HG02571 (cell line): Measurements from ENCODE around the gene PCF11.
"Not testable (repeated sequence)": the region's sequence is repeated elsewhere in the genome, so short reads cannot be mapped to it uniquely, and the experiment has no call there.

Experiments used
- ATAC-seq: cut with Tn5 transposase; IDR thresholded peaks from one replicate; pipeline ENCODE4 v1.9.1; 2021; ENCODE audit warnings: mild to moderate bottlenecking, moderate library complexity; ENCODE audit not compliant: unreplicated experiment

PCF11 gene, protein sequence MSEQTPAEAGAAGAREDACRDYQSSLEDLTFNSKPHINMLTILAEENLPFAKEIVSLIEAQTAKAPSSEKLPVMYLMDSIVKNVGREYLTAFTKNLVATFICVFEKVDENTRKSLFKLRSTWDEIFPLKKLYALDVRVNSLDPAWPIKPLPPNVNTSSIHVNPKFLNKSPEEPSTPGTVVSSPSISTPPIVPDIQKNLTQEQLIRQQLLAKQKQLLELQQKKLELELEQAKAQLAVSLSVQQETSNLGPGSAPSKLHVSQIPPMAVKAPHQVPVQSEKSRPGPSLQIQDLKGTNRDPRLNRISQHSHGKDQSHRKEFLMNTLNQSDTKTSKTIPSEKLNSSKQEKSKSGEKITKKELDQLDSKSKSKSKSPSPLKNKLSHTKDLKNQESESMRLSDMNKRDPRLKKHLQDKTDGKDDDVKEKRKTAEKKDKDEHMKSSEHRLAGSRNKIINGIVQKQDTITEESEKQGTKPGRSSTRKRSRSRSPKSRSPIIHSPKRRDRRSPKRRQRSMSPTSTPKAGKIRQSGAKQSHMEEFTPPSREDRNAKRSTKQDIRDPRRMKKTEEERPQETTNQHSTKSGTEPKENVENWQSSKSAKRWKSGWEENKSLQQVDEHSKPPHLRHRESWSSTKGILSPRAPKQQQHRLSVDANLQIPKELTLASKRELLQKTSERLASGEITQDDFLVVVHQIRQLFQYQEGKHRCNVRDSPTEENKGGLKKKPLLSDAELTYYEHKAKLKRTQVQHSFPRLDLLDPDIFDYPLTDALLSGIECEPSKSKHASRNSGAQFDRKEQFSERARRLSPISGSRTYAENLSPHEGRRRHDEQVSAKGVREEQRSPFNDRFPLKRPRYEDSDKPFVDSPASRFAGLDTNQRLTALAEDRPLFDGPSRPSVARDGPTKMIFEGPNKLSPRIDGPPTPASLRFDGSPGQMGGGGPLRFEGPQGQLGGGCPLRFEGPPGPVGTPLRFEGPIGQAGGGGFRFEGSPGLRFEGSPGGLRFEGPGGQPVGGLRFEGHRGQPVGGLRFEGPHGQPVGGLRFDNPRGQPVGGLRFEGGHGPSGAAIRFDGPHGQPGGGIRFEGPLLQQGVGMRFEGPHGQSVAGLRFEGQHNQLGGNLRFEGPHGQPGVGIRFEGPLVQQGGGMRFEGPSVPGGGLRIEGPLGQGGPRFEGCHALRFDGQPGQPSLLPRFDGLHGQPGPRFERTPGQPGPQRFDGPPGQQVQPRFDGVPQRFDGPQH (N-terminal part only)

DNA sequence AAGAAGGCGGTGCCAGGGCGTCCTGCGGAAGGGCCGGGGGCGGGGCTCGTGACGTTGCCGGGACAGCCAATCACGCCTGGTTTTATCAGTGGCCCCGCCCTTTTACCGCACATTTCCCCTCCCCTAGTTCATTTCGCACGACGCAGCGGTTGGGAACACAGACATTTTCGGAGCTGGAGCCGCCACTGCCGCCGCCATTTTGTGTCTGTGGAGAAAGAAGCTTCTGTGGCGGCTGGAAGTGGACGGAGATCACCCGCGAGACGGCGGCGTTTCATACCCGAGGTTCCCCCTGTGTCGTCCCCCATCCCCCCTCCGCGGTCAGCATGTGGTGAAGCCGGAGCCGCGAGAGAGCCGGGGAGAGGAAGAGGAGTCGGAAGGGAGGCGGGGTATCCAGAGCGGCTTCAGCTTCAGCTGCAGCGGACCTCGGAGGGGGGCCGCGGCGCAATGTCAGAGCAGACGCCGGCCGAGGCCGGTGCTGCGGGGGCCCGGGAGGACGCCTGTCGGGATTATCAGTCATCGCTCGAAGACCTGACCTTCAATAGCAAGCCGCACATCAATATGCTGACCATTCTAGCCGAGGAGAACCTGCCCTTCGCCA, at the start of gene PCF11:
TSS of gene PCF11 (plus strand) at position 136 of the 598 bp plus-strand sequence. CDS start at position 445, 309 bp downstream.
- ATAC-seq: peak; percentile 8

DNA sequence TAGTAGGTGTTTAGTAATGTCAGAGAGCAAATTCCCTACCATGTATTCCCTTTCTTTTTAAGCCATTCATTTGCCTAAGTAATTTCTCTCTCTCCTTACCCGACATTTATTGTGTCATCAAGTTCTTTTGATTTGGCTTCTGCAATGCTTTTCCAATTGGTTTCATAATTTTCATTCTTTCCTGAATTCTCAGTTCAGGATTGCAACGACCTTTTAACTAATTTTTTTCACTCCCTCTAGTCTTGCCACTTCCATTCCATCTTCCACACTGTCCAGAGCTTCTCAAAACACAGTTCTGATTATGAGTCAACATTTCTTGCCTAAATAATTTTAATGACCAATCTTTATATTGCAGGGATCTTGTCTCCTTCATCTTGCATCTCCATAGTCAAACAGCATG, 44.0 kb upstream of the PCF11 start:
- ATAC-seq: no peak

DNA sequence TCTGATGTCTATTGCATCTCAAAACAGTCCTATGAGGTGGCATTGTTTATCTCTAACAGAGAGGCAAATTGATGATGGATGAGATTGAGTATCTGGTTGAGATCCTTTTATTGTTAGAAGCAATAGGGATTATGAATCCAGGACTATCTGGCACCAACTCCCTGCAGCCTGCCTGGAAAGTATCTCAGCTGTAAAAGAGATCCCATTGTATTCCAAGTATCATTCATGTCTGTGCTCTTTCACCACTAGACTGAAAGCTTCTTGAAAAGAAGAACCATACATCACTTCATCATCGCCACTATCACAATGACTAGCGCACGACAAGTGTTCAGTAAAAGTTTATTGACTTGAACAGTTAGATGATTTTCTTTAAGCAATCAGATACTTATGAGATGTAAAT, 41.9 kb upstream of the PCF11 start:
- no peak for ATAC-seq

DNA sequence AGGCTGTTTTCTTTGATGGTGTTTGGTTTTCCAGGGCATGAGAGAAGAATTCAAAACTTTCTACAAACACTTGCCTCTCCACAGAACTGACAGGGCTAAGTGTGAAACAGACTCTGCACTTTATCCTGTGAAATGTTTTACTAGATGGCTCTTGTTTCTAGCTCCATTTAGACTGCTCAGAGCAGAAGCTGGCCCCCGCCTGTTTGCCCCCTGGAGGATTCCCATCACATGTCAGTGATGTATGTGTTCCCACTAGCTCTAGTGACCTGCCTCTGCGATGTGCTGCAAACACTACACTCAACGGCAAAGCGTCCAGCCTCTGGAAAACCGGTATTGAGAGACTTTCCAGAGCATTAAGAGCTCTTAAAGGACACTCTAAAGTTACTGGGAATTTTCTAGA, 41.4 kb upstream of the PCF11 start:
- no peak for ATAC-seq

DNA sequence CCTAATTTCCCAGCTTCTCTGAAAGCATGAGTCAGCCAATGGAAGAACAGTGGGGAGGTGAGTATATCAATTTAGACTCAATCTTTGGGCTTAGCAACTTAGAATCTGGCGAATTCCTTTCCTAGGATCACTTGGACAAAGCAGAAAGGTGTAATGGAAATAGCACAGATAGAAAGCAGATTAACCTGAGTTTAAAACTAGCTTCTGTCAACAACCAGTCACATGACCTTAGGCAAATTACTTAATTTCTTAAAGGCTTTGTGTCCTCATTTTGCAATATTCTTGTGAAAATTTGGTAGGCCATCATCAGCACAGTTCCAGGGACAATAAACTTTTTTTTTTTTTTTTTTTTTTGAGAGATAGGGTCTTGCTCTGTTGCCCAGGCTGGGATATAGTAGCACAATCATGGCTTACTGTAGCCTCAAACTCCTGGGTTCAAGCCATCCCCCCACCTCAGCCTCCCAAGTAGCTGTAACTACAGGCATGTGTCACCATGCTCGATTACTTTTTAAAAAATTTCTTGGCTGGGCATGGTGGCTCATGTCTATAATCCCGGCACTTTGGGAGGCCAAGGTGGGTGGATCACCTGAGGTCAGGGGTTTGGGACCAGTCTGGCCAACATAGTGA, 40.8 kb upstream of the PCF11 start:
- no peak for ATAC-seq

DNA sequence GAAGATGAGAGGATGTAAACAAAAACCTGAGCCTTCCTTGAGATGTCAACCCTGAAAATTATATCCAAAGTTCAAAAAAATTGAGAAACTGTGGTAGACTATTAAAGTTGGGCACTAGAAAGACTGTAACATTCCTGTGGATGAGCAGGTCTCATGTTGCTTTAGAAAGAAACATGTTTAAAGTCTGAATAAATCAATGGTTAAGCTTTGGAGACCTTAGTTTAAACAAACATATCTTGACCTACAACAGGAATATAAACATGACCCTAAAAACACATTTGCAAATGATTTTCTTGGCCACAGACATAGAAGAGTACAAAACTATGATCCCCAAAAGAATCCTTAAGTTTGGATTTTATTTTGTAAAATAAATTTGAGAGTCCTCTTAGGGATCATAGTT, 38.1 kb upstream of the PCF11 start:
- no peak for ATAC-seq

DNA sequence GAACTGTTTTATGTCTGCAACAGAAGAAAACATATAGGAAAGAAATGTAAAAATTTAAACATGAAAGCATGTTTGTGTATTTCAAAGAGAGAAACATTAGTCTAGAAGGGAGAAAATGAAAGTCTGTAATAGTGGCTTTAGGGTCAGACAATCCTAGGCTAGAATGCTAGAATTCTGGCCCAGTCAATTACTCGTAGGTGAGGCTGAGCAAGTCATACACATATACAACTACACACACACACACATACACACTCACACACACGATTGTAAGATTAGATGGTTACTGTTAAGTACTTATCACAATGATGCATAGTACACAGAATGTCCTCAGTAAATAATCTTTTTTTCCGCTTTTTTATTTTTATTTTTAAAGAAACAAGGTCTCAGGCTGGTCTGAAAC, 37.7 kb upstream of the PCF11 start:
- no peak for ATAC-seq

DNA sequence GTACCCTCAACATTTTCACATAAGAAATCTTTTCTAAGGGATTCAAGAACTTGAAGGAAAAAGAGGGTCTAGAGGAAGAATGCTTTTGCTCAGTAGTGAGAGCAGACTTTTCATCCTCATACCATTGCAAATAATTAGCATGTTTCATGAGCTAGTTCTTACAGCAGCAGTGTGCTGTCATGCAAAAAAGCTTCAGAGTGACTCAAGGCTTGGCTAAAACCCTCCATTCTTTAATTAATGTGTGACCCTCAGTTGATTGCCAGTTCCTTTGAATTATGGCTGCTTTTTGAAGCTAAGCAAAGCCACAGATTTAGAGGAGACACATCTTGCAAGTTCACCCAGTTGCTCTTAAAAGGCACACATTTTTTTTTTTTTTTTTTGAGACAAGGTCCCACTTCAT, 36.6 kb upstream of the PCF11 start:
- no peak for ATAC-seq

DNA sequence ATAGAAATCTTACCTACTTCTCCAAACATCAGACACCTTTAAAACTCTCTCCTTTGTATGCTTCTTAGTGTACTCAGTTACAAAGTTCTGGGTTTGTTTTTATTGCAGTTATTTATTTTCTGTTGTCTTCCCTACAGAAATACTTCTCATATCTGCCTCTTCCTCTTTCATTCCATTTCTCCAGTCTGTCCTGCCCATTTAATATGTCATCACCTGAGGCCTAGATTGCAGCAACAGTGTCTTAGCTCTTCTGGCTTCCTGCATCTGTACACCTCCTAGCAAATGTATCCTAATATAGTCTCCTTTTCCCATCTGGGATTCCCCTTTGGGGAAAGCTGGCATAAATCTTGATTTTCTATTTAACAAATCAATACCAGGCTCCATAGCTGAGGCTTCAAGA, 34.9 kb upstream of the PCF11 start:
- no peak for ATAC-seq

DNA sequence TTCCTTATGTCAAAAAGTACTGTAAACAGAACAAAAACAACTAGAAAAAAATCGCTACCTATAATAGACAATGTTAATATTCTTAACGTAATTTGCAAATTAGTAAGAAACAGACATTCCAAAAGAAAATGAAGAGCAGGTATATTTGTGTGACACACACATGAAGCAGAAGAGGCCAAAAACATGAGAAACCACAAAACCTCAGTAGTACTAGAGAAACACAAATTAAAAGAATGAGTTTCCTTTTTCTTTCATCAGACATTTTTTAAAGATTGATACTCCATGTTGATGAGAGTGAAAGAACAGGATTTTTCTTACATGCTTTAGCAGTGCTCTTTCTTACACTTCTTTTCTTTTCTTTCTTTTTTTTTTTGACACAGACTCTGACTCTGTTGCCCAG, 34.2 kb upstream of the PCF11 start:
- no peak for ATAC-seq

DNA sequence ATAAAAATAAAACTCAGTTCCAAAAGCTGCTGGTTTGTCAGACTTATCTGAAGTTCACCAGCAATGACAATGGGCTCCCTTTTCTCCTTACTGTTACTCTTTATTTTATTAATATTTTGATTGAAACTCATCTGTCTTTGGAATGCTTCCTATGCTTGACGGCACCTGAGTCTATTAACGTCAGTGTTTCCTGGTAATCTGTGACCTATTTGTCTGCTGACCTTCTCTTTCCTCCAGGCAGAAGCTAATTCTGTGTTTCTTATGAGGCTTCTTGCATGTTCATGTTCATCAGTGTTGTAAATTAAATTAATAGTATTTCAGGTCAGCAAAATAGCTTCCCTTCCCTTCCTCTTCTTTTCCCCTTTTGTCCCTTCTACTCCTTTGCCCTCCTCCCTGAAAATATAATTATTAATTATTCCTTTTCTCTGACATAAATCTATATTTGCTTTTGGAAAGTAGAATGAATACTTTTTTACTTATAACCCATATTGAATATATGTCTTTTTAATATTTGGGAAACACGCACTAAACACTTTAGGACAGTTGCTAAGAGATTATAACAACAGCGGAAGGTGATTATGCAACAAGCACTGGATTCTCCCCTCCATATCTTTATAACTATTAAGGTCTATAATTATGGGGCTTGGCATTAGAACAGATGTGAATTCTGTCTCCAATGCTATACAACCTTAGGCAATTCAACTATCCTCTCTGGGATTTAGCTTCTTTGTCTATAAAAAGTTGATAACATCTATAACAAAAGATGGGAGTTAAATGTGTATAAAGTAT, 32.1 kb upstream of the PCF11 start:
- no peak for ATAC-seq

DNA sequence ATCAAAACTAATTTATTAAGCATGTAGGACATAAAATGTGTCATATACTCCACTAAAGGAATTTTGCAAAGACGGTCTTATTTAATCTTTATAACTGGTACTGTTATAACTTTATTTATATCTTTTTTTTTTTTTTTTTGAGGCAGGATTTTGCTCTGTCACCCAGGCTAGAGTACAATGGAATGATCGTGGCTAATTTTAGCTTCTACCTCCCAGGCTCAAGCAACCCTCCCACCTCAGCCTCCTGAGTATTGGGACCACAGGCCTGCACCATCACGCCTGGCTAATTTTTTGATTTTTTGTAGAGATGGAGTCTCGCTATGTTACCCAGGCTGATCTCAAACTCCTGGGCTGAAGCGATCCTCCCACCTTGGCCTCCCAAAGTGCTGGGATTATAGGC, 31.4 kb upstream of the PCF11 start:
- ATAC-seq: no peak

DNA sequence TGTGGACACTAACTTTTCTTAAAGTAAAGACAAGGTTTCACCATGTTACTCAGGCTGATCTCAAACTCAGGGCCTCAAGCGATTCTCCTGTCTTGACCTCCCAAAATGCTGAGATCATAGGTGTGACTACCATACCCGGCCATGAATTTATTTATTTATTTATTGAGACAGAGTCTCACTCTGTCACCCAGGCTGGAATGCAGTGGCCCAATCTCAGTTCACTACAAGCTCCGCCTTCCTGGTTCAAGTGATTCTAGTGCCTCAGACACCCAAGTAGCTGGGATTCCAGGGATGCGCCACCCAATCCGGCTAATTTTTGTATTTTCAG, 29.7 kb upstream of the PCF11 start:
- ATAC-seq: no peak

DNA sequence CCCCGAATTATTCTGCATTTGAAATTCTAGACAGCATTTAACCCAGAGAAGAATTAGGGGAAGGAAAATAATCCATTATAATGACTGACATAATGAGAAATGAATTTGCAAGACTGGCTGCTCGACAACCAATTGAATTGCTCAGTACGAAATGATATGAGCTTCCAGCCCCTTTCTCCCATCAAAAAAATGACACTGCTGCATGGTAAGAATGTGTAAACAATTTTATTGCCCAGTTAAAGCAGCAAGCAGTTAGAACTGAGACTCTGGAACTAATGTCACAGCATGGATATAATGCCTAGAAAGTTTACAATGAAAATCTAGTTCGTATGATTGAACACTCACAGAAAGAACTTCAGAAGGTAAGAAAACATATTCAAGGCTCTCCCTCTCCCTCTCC, 24.7 kb upstream of the PCF11 start:
- no peak for ATAC-seq

DNA sequence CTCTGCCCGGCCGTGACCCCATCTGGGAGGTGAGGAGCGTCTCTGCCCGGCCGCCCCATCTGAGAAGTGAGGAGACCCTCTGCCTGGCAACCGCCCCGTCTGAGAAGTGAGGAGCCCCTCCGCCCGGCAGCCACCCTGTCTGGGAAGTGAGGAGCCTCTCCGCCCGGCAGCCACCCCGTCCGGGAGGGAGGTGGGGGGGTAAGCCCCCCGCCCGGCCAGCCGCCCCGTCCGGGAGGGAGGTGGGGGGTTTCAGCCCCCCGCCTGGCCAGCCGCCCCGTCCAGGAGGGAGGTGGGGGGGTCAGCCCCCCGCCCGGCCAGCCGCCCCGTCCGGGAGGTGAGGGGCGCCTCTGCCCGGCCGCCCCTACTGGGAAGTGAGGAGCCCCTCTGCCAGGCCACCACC, 23.7 kb upstream of the PCF11 start:
- ATAC-seq: not testable (repeated sequence)

DNA sequence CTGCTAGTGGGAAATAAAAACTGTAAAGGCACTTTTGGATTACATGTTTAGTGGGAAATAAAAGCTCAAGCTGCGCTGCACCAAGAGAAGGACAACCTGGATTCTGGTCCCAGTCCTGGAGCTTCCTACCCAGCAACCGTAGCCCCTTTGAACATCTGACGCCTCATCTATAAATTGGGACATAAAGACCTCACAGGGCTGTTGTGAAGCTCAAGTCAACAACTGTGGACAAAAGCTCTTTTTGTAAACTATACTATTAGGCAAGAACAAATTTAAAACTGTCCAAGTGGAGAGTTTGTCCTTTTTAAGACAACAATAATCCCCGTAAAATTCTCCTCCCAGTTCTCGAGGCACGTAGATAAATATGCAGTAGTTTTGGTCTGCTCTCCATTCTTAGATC, 17.6 kb upstream of the PCF11 start:
- ATAC-seq: no peak

DNA sequence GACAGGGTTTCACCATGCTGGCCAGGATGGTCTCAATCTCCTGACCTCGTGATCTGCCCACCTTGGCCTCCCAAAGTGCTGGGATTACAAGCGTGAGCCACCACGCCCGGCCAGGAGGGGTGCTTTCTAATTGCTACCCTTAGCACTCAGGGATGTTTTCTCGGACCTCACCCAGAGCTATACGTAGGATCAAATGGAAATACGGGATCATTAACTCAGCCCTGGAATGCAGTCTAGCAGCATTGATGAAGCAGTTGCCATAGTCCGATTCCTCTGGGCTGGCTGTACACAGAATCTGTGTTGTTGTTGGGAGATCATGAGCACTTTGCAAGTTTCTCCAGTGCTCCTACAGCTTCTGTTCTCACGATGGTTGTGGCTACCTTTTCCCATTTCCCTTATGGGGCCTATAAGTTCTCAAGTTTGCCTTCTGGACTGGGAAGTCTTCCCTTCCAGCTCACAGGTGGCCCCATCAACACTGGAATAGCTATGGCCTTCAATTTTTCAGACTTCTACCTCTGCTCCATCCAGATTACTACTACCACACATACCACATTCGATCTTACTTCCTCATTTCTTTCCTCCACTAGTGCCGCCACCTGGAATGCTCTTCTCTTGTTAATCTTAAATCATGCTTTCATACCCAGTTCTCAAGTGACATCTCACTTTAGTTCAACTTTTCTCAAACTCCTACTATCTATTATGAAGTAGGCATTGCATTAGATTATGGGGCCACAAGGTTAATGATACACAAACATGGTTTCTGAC, 16.1 kb upstream of the PCF11 start:
- ATAC-seq: peak; percentile 87

DNA sequence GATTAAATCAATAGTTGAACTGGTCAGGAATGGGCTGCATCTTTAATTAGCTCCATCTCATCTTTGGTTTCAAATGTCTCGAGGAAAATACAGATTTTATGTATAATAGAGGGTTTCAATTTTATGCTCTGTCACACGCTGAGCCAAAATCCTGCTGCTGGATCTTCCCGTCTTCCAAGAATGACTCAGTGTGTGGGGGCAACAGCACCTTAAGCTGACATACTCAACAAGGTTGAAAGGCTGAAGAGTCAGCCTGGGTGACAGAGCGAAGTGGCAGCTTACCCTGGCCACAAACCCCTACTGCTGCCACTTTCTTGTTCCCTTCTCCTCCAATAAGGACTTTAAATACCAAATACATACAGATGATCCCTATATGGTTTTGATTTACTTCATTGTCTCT, 9.0 kb upstream of the PCF11 start:
- no peak for ATAC-seq

DNA sequence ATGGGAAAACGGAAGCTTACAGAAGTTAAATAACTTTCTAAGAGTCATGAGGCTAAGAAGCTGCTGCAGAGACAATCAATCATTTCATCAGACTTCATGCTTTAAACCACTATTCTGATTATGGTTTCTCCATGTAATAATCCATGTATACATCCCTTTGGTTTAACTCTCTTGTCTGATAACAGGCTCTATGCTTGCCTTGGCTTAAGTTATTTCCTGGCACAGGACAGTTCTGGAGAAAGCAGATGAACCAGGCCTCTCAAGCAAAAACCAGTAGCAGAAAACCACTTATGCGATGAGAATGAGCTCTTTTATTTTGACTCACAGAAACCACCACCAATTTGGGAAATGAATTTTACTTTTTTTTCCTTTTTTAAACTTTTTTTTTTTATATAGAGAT, 6.5 kb upstream of the PCF11 start:
- no peak for ATAC-seq
